ENCODE results near the gene ADGRV1. TPM values are rescaled to one million over a fixed set of nuclear protein-coding genes. Genes with fewer than 3 reads are reported as not detected.
"Not testable (repeated sequence)": the region's sequence is repeated elsewhere in the genome, so short reads cannot be mapped to it uniquely, and the experiment has no call there.

The ADGRV1 gene
- total RNA-seq, 1 experiment from 2014 or later = not detected

GRCh38 chr5:91049800-91050199 is 491.2 kb downstream of the ADGRV1 start:
- BruUV-seq (replicated peaks) = no TSS peak
- ChIA-PET POLR2A (interaction anchor here (1.1 to 4.1 kb wide), 4 partner anchors 9 to 231 kb away, joined by 3 to 20 read pairs (median 5); no protein-coding TSS in a partner anchor), CTCF (interaction anchor here (0.6 to 1.3 kb wide), 3 partner anchors 8 to 335 kb away, joined by 3 to 4 read pairs (median 3); no protein-coding TSS in a partner anchor)
- peak; percentile 43 for DNase-seq (ENCODE audit: unreplicated experiment)
- H3K27ac Mint-ChIP-seq (ENCODE audit: low read depth, unreplicated experiment) = peak overlapping the region; percentile 61
- TF ChIP-seq CTCF (IDR thresholded peaks at IDR 0.05; ENCODE audit: unreplicated experiment) = no peak
- H3K4me1 Mint-ChIP-seq (ENCODE audit: insufficient read depth, unreplicated experiment) = peaks cover 26% of the 10 kb centered on the region
- H3K27me3 Mint-ChIP-seq (ENCODE audit: insufficient read depth, unreplicated experiment) = no peaks in the 10 kb centered on the region
- no peak overlapping the region for H3K4me3 Mint-ChIP-seq (ENCODE audit: unreplicated experiment)
- intact Hi-C loops (cut with micrococcal nuclease) = no loop called here
- H3K9me3 Mint-ChIP-seq (ENCODE audit: unreplicated experiment) = no peaks in the 10 kb centered on the region
- H3K36me3 Mint-ChIP-seq (ENCODE audit: insufficient read depth, unreplicated experiment) = no peaks in the 10 kb centered on the region

- H3K27ac Mint-ChIP-seq (ENCODE audit: low read depth, unreplicated experiment); DNase-seq (ENCODE audit: unreplicated experiment); intact Hi-C loops (cut with micrococcal nuclease); H3K4me3 Mint-ChIP-seq (ENCODE audit: unreplicated experiment); H3K36me3 Mint-ChIP-seq (ENCODE audit: insufficient read depth, unreplicated experiment); H3K9me3 Mint-ChIP-seq (ENCODE audit: unreplicated experiment); H3K27me3 Mint-ChIP-seq (ENCODE audit: insufficient read depth, unreplicated experiment); BruUV-seq (replicated peaks): not testable (repeated sequence)
- ChIA-PET POLR2A (interaction anchor here (0.9 to 1.4 kb wide), 5 partner anchors 21 to 120 kb away, joined by 3 to 5 read pairs (median 4); no protein-coding TSS in a partner anchor), CTCF (interaction anchor here (0.6 to 1.3 kb wide), 3 partner anchors 14 to 19 kb away, joined by 3 to 4 read pairs (median 3); no protein-coding TSS in a partner anchor)
- H3K4me1 Mint-ChIP-seq (ENCODE audit: insufficient read depth, unreplicated experiment) = peaks cover 24% of the 10 kb centered on the region
Observed at GRCh38 chr5:91052411-91052810, 493.8 kb downstream of the ADGRV1 start.

GRCh38 chr5:91052977-91053740 is 494.6 kb downstream of the ADGRV1 start:
- H3K27ac Mint-ChIP-seq (ENCODE audit: low read depth, unreplicated experiment) = no peak overlapping the region
- intact Hi-C loops (cut with micrococcal nuclease) = no loop called here
- H3K9me3 Mint-ChIP-seq (ENCODE audit: unreplicated experiment) = no peaks in the 10 kb centered on the region
- no peak overlapping the region for H3K4me3 Mint-ChIP-seq (ENCODE audit: unreplicated experiment)
- no peaks in the 10 kb centered on the region for H3K36me3 Mint-ChIP-seq (ENCODE audit: insufficient read depth, unreplicated experiment)
- H3K27me3 Mint-ChIP-seq (ENCODE audit: insufficient read depth, unreplicated experiment) = no peaks in the 10 kb centered on the region
- no TSS peak for BruUV-seq (replicated peaks)
- H3K4me1 Mint-ChIP-seq (ENCODE audit: insufficient read depth, unreplicated experiment) = peaks cover 19% of the 10 kb centered on the region
- ChIA-PET CTCF (interaction anchor here (0.6 to 0.7 kb wide), 2 partner anchors 13 to 18 kb away, joined by 3 to 4 read pairs; no protein-coding TSS in a partner anchor), POLR2A (interaction anchor here (0.5 to 1.3 kb wide), 5 partner anchors 11 to 121 kb away, joined by 3 to 5 read pairs (median 4); no protein-coding TSS in a partner anchor)
- peak; percentile 28 for DNase-seq (ENCODE audit: unreplicated experiment)
- TF ChIP-seq CTCF (IDR thresholded peaks at IDR 0.05; ENCODE audit: unreplicated experiment) = no peak

GRCh38 chr5:91053741-91054025 is 495.1 kb downstream of the ADGRV1 start:
- H3K9me3 Mint-ChIP-seq (ENCODE audit: unreplicated experiment) = no peaks in the 10 kb centered on the region

More at GRCh38 chr5:91053741-91054025, 495.1 kb downstream of the ADGRV1 start:
- Mint-ChIP-seq H3K36me3 (ENCODE audit: insufficient read depth, unreplicated experiment) (no peaks in the 10 kb centered on the region), H3K4me3 (ENCODE audit: unreplicated experiment) (no peak overlapping the region), H3K27ac (ENCODE audit: low read depth, unreplicated experiment) (no peak overlapping the region), H3K27me3 (ENCODE audit: insufficient read depth, unreplicated experiment) (no peaks in the 10 kb centered on the region), H3K4me1 (ENCODE audit: insufficient read depth, unreplicated experiment) (peaks cover 24% of the 10 kb centered on the region)
- CTCF ChIA-PET = no interaction called here
- BruUV-seq (replicated peaks) = no TSS peak
- DNase-seq (ENCODE audit: unreplicated experiment) = no peak
- no peak for TF ChIP-seq CTCF (IDR thresholded peaks at IDR 0.05; ENCODE audit: unreplicated experiment)
- POLR2A ChIA-PET = no interaction called here
- intact Hi-C loops (cut with micrococcal nuclease) = no loop called here
